Psoas muscle (tissue), 8 donors: ENCODE results near the gene LRRC8D. TPM values are rescaled to one million over a fixed set of nuclear protein-coding genes. Genes with fewer than 3 reads are reported as not detected.

ENCODE experiments used
- ATAC-seq, 4 donors: fragments of 200-7000 bp; cut with Tn5 transposase; one replicate each; pipeline ENCODE4 v1.9.1; 2020; ENCODE audit warnings: moderate library complexity in 3 of 4, mild to moderate bottlenecking in 2 of 4
- DNase-seq, 2 donors: peaks; one replicate each; pipeline ENCODE4 v3.0.0-alpha.2; 2020
- H3K27ac ChIP-seq: fragments of 200-600 bp; one replicate; pipeline ENCODE4 v1.8.0; 2022
- H3K27me3 ChIP-seq, 3 donors: fragments of 200-600 bp in 1 of 3; one replicate each; pipeline versions ENCODE4 v1.6.1 to v1.8.0; 2013 to 2022; ENCODE audit warnings: low read length in 2 of 3, mild to moderate bottlenecking in 2 of 3, moderate library complexity in 1 of 3; ENCODE audit not compliant: insufficient read depth in 3 of 3
- H3K36me3 ChIP-seq, 2 donors: fragments of 200-600 bp in 1 of 2; one replicate each; pipeline versions ENCODE4 v1.6.1 to v1.8.0; 2013 to 2022; ENCODE audit warnings: low read depth in 1 of 2, mild to moderate bottlenecking in 1 of 2, moderate library complexity in 1 of 2; ENCODE audit not compliant: insufficient read depth in 1 of 2
- H3K4me1 ChIP-seq: fragments of 200-600 bp; one replicate; pipeline ENCODE4 v1.8.0; 2022
- H3K4me3 ChIP-seq: fragments of 200-600 bp; one replicate; pipeline ENCODE4 v1.8.0; 2022; ENCODE audit warnings: mild to moderate bottlenecking
- H3K9me3 ChIP-seq: fragments of 200-600 bp; one replicate; pipeline ENCODE4 v1.8.0; 2022
- WGBS, 3 donors: extraction: QIAGEN DNeasy Blood & Tissue Kit; methylation state at CpG; one replicate each; pipeline versions ENCODE4 v1.1.6 to v1.1.7; 2013; 5-methylcytosine and 5-hydroxymethylcytosine counted together
- intact Hi-C, 2 donors: fragments of 100-400 bp; cut with DNase I; formaldehyde crosslinking; loops; one replicate each; pipeline versions ENCODE4 v1.11.0 to v1.14.2; 2022
- polyA plus RNA-seq, 3 donors: library from polyadenylated mRNA; stranded (reverse); fragments of 200-250 nt; gene quantifications; one replicate each; pipeline ENCODE4 v1.2.3, GENCODE V29; 2013
- total RNA-seq, 4 donors: library from RNA; stranded (reverse); fragmentation: NEBNext Ultra II Directional in 2 of 4; extraction: Animal tissue kit (Norgen Biotek cat#: 25700) in 2 of 4; gene quantifications; one replicate each; pipeline versions ENCODE4 v1.2.1 to v1.2.4, GENCODE V29; 2021 to 2023
- TF ChIP-seq, protein P1 (sequence below): fragments of 200-600 bp; IDR thresholded peaks from one replicate; pipeline ENCODE4 v1.8.0; 2022; ENCODE audit warnings: antibody characterized with exemption
- donor health status: healthy with polysubstance abuse.
- donor health status: DM: no; HTN: no; CAD: no; lungs with moderate emphysema.
- donor health status: Bipolar disorder and iron deficiency.
- donor health status: healthy.
- donor health status: DM: yes; HTN: yes; CAD: no.
- donor health status: DM: no; HTN: no; CAD: no.
- donor health status: DM: no; HTN: no; CAD: no.
- donor health status: DM: yes; HTN: yes; CAD: no.

The LRRC8D gene
- total and polyA plus RNA-seq, 7 donors, result 3.5 to 7.1 (median 5.6) TPM

DNA sequence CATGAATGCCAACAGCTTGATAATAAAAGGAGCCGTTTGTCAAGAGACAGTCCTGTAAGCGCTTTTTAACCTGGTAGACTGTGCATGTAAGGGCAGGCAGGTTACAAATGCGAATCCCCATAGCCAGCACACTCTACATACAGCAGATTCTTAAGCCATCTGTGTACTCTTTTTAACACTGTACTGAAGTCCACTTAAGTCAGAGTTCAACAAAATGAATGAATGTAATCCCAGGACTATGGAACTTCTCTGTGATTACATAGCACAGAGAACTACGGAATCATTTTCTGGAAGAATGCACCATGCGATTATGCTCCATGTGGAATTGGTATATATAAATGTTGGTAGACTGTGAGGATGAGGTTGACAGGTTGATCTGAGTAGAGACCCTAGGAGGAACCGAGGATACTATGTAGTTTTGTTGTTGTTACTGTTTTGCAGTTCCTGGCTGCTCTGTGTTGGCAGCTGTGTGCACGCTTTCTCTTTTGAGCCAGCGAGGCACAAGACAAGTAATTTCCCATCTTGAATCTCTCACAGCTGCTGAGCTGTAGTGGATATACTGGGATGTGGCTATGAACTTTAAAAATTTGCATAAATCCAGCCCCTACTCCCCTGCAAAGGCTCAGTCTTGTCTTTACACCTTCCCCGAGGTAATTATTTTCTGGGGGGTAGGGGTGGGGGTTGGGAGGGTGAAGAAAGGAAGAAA, 21.9 kb downstream of the LRRC8D start:
- ATAC-seq, result peak; percentile 17 to 42 (median 29)
- H3K4me1 ChIP-seq, result peaks cover 12% of the 10 kb centered on the region
- TF ChIP-seq, protein P1, sequence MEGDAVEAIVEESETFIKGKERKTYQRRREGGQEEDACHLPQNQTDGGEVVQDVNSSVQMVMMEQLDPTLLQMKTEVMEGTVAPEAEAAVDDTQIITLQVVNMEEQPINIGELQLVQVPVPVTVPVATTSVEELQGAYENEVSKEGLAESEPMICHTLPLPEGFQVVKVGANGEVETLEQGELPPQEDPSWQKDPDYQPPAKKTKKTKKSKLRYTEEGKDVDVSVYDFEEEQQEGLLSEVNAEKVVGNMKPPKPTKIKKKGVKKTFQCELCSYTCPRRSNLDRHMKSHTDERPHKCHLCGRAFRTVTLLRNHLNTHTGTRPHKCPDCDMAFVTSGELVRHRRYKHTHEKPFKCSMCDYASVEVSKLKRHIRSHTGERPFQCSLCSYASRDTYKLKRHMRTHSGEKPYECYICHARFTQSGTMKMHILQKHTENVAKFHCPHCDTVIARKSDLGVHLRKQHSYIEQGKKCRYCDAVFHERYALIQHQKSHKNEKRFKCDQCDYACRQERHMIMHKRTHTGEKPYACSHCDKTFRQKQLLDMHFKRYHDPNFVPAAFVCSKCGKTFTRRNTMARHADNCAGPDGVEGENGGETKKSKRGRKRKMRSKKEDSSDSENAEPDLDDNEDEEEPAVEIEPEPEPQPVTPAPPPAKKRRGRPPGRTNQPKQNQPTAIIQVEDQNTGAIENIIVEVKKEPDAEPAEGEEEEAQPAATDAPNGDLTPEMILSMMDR, result no peak
- no peak for DNase-seq
- peak overlapping the region; percentile 90 for H3K4me3 ChIP-seq
- intact Hi-C loops, result loop anchor here (1.0 to 10.0 kb wide), 3 partner anchors 72 to 145 kb away; no protein-coding TSS in a partner anchor
- peak overlapping the region; percentile 75 for H3K27ac ChIP-seq
- no peaks in the 10 kb centered on the region for H3K27me3 ChIP-seq
- WGBS, 3 donors, result 23 to 28% (median 27%) methylated on average over 9 of the region's 9 CpGs
- H3K36me3 ChIP-seq, result peaks cover 2 to 15% of the 10 kb centered on the region in 2 donors
- no peaks in the 10 kb centered on the region for H3K9me3 ChIP-seq

DNA sequence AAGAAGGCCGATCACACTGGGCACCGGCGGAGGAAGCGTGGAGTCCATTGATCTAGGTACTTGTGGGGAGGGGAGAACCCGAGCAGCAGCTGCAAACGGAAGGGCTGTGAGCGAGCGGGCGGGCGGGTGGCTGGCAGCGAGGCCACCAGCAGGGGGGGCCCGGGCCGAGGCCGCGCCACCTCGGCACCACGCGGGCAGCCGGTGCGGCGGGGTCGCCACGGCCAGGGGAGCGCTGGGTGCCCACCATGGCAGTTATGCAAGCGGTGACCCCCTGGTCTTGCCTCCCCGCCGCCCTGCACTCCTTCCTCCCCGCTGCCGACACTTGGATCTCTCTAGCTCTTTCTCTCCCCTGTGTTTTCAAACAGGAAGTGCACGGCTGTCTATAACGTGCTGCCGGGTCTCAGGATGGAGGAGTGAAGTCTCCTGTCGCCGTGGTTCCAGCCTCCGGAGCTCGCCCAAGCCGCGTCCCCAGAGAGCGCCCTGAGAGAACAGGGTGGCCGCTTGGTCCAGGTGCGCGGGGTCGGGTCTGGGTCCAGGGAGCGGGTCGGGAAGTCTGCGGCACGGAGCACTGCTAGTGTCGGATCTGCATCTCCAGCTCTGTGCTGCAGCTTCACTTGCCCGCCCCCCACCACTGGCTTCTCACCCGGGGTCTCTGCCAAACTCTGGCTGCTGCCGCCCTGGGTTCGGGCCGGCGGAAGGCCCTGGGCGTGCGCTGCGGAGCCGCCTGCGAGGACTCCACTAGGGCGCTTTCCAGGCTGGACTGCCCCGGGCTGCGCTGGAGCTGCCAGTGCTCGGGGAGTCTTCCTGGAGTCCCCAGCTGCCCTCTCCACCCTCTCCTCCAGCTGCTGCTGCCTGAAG, 22.7 kb downstream of the LRRC8D start:
- ATAC-seq (peak; percentile 94 to 96 (median 96)), DNase-seq (peak; percentile 73 to 81)
- intact Hi-C loops, result loop anchor here (1.0 to 10.0 kb wide), 3 partner anchors 71 to 144 kb away; no protein-coding TSS in a partner anchor
- 2 to 3% (median 2%) methylated on average over 45 to 63 of the region's 63 CpGs for WGBS, 3 donors
- Histone ChIP-seq H3K36me3 (peaks cover 2 to 17% of the 10 kb centered on the region in 2 donors), H3K4me3 (peak overlapping the region; percentile 90), H3K27me3 (no peaks in the 10 kb centered on the region), H3K4me1 (peaks cover 12% of the 10 kb centered on the region), H3K9me3 (no peaks in the 10 kb centered on the region), H3K27ac (peak overlapping the region; percentile 75)
- TF ChIP-seq, protein P1, result peak; percentile 75

- intact Hi-C loops, result loop anchor here (10.0 kb wide), 2 partner anchors 70 to 140 kb away; no protein-coding TSS in a partner anchor
- Histone ChIP-seq H3K4me1 (peaks cover 12% of the 10 kb centered on the region), H3K27me3 (no peaks in the 10 kb centered on the region), H3K36me3 (peaks cover 4 to 17% of the 10 kb centered on the region in 2 donors), H3K9me3 (no peaks in the 10 kb centered on the region), H3K4me3 (peak overlapping the region; percentile 90), H3K27ac (no peak overlapping the region)
- DNase-seq (no peak), ATAC-seq (no peak)
- 61 to 80% (median 67%) methylated on average over 7 of the region's 7 CpGs for WGBS, 3 donors
- TF ChIP-seq, protein P1, result no peak
Observed at GRCh38 chr1:89844241-89844807, 23.5 kb downstream of the LRRC8D start.

- TF ChIP-seq, protein P1, result no peak
- Histone ChIP-seq H3K27me3 (no peaks in the 10 kb centered on the region), H3K4me1 (peaks cover 12% of the 10 kb centered on the region), H3K36me3 (peaks cover 4 to 17% of the 10 kb centered on the region in 2 donors), H3K27ac (no peak overlapping the region), H3K9me3 (no peaks in the 10 kb centered on the region), H3K4me3 (no peak overlapping the region)
- DNase-seq (no peak), ATAC-seq (no peak)
- WGBS, 3 donors, result 92 to 96% (median 93%) methylated on average over 5 of the region's 5 CpGs
- intact Hi-C loops, result loop anchor here (10.0 kb wide), 2 partner anchors 70 to 140 kb away; no protein-coding TSS in a partner anchor
Observed at GRCh38 chr1:89844860-89845259, 24.0 kb downstream of the LRRC8D start.
